Measurements from ENCODE around the gene COPZ2. TPM values are rescaled to one million over a fixed set of nuclear protein-coding genes. Genes with fewer than 3 reads are reported as not detected.

Gene COPZ2
- total and polyA plus RNA-seq, 9 of the 15 experiments (the other 6 are each of a cell fraction or from before 2014, with no cell fraction given) = 0.22 to 0.49 TPM; not detected in 7

- ChIA-PET POLR2A (interaction anchor here (1.0 to 2.4 kb wide), 3 partner anchors 17 to 31 kb away, joined by 5 to 12 read pairs (median 5); partner anchors contain the start of gene NFE2L1), CTCF (ENCODE audit: low intra/inter-chr PET ratio) (interaction anchor here (1.1 kb wide), 1 partner anchor 43 kb away, joined by 3 read pairs; no protein-coding TSS in a partner anchor)
- Histone ChIP-seq H3K9me1 (ENCODE audit: control insufficient read depth, insufficient read depth, low read length) (no peaks in the 10 kb centered on the region), H3K27ac (ENCODE audit: extremely low read depth, low read depth, low read length) (no peak overlapping the region), H3K4me1 (replicated peaks in 1 of 2; ENCODE audit: control insufficient read depth in 2 of 2, insufficient read depth in 2 of 2, low read length in 2 of 2) (peaks cover 11 to 18% of the 10 kb centered on the region in 2 experiments; a peak in 4 of 5 replicates), H3K4me2 (ENCODE audit: insufficient read depth, low read length) (no peak overlapping the region; the same call in 1 of the 2 replicates), H3K9me3 (replicated peaks; ENCODE audit: control insufficient read depth, insufficient read depth, low read depth, low read length) (no peaks in the 10 kb centered on the region), H3K4me3 (no peak overlapping the region), H2AFZ (ENCODE audit: low read depth, low read length) (peak overlapping the region; percentile 30; the same call in 1 of the 2 replicates), H3K9ac (ENCODE audit: insufficient read depth in 1 of 2, low read depth in 2 of 2, low read length in 2 of 2) (peak overlapping the region in 1 of 2 experiments; percentile 75; a peak in 1 of 4 replicates), H3K79me2 (ENCODE audit: control insufficient read depth, insufficient read depth, low read length) (no peaks in the 10 kb centered on the region), H3K36me3 (ENCODE audit: control insufficient read depth, insufficient read depth, low read length) (no peaks in the 10 kb centered on the region), H4K20me1 (replicated peaks; ENCODE audit: control insufficient read depth, insufficient read depth, low read length) (no peaks in the 10 kb centered on the region), H3K27me3 (ENCODE audit: control insufficient read depth in 2 of 2, insufficient read depth in 2 of 2, low read length in 2 of 2) (no peaks in the 10 kb centered on the region)
- in situ Hi-C loops (cut with MboI) = loop anchor here (10.0 kb wide), 1 partner anchor 593 kb away; the partner anchor contains the start of gene HOXB9
- no TSS peak for BruUV-seq (replicated peaks)
- FAIRE-seq = no peak
- 15% methylated on average over 6 of the region's 6 CpGs for WGBS (ENCODE audit: insufficient coverage, low coverage, missing lambda C conversion rate)
- intact Hi-C loops (cut with micrococcal nuclease) = no loop called here
- TF ChIP-seq EZH2 (IDR thresholded peaks at IDR 0.05; ENCODE audit: borderline replicate concordance, low read depth, low read length) = no peak
- no peak for TF ChIP-seq CSDE1 (IDR thresholded peaks at IDR 0.05)
- TF ChIP-seq, protein P1, sequence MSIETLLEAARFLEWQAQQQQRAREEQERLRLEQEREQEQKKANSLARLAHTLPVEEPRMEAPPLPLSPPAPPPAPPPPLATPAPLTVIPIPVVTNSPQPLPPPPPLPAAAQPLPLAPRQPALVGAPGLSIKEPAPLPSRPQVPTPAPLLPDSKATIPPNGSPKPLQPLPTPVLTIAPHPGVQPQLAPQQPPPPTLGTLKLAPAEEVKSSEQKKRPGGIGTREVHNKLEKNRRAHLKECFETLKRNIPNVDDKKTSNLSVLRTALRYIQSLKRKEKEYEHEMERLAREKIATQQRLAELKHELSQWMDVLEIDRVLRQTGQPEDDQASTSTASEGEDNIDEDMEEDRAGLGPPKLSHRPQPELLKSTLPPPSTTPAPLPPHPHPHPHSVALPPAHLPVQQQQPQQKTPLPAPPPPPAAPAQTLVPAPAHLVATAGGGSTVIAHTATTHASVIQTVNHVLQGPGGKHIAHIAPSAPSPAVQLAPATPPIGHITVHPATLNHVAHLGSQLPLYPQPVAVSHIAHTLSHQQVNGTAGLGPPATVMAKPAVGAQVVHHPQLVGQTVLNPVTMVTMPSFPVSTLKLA (conservative IDR thresholded peaks at IDR 0.05) = no peak
- no peak for TF ChIP-seq SMARCE1 (IDR thresholded peaks at IDR 0.05)
- no peak for TF ChIP-seq ELF2 (CRISPR knock-in tag; IDR thresholded peaks at IDR 0.05)
- no peak for TF ChIP-seq ZNF444 (CRISPR knock-in tag; IDR thresholded peaks at IDR 0.05)
- TF ChIP-seq SNIP1 (IDR thresholded peaks at IDR 0.05; ENCODE audit: low read depth) = no peak
- TF ChIP-seq MTA1 (IDR thresholded peaks at IDR 0.05; ENCODE audit: borderline replicate concordance) = no peak
- TF ChIP-seq RAD21 (CRISPR knock-in tag; conservative IDR thresholded peaks at IDR 0.05 in 1 of 2, IDR thresholded peaks at IDR 0.05 in 1 of 2) = no peak
- TF ChIP-seq, protein P2, sequence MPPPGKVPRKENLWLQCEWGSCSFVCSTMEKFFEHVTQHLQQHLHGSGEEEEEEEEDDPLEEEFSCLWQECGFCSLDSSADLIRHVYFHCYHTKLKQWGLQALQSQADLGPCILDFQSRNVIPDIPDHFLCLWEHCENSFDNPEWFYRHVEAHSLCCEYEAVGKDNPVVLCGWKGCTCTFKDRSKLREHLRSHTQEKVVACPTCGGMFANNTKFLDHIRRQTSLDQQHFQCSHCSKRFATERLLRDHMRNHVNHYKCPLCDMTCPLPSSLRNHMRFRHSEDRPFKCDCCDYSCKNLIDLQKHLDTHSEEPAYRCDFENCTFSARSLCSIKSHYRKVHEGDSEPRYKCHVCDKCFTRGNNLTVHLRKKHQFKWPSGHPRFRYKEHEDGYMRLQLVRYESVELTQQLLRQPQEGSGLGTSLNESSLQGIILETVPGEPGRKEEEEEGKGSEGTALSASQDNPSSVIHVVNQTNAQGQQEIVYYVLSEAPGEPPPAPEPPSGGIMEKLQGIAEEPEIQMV (tag; conservative IDR thresholded peaks at IDR 0.05; ENCODE audit: low read depth) = no peak
- no peak for TF ChIP-seq DMBX1 (CRISPR knock-in tag; IDR thresholded peaks at IDR 0.05; ENCODE audit: borderline replicate concordance)
- TF ChIP-seq ZNF699 (CRISPR knock-in tag; IDR thresholded peaks at IDR 0.05; ENCODE audit: insufficient replicate concordance) = no peak
- TF ChIP-seq ZNF717 (CRISPR knock-in tag; IDR thresholded peaks at IDR 0.05) = no peak
- no peak for TF ChIP-seq ZNF695 (CRISPR knock-in tag; IDR thresholded peaks at IDR 0.05)
- no peak for TF ChIP-seq RFX1 (IDR thresholded peaks at IDR 0.05)
- no peak for TF ChIP-seq ZBTB8A (IDR thresholded peaks at IDR 0.05; ENCODE audit: partially characterized antibody)
- TF ChIP-seq, protein P3, sequence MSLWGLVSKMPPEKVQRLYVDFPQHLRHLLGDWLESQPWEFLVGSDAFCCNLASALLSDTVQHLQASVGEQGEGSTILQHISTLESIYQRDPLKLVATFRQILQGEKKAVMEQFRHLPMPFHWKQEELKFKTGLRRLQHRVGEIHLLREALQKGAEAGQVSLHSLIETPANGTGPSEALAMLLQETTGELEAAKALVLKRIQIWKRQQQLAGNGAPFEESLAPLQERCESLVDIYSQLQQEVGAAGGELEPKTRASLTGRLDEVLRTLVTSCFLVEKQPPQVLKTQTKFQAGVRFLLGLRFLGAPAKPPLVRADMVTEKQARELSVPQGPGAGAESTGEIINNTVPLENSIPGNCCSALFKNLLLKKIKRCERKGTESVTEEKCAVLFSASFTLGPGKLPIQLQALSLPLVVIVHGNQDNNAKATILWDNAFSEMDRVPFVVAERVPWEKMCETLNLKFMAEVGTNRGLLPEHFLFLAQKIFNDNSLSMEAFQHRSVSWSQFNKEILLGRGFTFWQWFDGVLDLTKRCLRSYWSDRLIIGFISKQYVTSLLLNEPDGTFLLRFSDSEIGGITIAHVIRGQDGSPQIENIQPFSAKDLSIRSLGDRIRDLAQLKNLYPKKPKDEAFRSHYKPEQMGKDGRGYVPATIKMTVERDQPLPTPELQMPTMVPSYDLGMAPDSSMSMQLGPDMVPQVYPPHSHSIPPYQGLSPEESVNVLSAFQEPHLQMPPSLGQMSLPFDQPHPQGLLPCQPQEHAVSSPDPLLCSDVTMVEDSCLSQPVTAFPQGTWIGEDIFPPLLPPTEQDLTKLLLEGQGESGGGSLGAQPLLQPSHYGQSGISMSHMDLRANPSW (CRISPR knock-in tag; IDR thresholded peaks at IDR 0.05) = no peak
- TF ChIP-seq ILF3 (IDR thresholded peaks at IDR 0.05; ENCODE audit: borderline replicate concordance) = no peak
- ATAC-seq = no peak
- no peak for DNase-seq (ENCODE audit: extremely low read depth in 1 of 4, low spot score in 3 of 4)
Measured at GRCh38 chr17:48031966-48032365, 5.6 kb downstream of the COPZ2 start.

Data from K562 (cell line).